CMK (cell line): ENCODE results near the gene GPR84.
A peak's percentile ranks its signal among the peaks of the same experiment; 100 is the strongest.

Experiments
- DNase-seq: peaks from one replicate; pipeline ENCODE4 v3.0.0-alpha.2; 2010; ENCODE audit warnings: low read depth

The GPR84 gene

DNA sequence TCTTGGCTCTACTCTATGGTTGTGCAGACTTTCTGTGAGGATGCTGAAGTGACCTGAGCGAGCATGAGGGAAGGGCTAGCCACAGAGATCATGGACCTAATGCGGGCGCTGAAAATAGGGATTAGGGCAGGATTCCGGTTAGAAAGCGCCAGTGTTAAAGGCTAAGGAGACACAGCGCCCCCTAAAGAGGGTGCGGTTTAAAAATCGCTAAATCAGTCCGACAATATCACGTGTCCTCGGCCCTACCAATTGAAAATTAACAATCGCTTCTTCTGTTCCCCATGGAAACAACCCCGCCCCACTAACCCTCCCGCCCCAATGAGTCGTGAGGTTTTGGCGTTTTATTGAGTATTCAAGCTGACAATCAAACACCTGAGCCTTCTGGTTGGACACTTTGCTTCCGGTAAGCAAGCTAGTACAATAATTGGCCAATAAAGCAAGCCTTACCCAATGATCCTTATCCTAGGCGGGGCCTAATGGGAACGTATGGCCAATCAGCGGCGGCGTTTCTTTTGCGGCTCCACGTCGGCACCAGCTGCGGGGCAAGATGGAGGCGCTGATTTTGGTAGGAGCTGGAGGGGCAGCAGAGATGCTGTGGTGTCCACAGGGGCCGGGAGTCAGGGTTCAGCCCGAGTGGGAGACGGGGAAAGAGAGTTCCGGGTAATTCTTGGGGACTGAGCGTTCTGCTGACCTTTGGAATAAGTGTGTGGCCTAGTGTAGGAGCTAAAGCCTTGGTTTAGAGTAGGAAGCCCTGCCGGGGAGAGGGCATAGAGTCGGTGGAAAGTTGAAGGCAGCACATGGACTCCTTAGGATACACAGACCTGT, 39.5 kb downstream of the GPR84 start, which contains the start of gene COPZ1:
Gene COPZ1 (plus strand): TSS at position 515 of the 825 bp plus-strand sequence. CDS start 33 bp downstream, at position 548.
- peak; percentile 94 for DNase-seq

DNA sequence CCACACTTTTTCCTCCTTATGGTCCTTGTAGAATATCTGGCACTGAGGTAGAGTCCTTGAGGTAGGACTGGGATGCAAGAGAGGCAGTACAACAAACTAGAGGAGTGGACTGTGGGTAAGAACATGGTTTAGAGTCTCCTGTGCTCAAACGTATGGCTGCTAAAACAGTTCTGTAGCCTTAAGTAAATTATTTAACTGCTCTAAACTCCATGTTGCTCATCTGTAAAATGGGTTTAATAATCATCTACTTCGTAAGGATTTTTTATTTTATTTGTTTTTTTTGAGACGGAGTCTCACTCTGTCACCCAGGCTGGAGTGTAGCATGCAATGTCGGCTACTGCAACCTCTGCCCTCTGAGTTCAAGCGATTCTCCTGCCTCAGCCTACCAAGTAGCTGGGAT, 42.9 kb downstream of the GPR84 start:
- no peak for DNase-seq
